Hematopoietic multipotent progenitor cell treated with erythropoietin and hydrocortisone succinate and interleukin-3 and kit ligand, for 8 days (in vitro differentiated cells): ENCODE results near the gene ARHGEF7.
A peak's percentile ranks its signal among the peaks of the same experiment; 100 is the strongest.

ENCODE experiments used
- DNase-seq: peaks from one replicate; pipeline ENCODE4 v3.0.0-alpha.2; 2015

The ARHGEF7 gene

DNA sequence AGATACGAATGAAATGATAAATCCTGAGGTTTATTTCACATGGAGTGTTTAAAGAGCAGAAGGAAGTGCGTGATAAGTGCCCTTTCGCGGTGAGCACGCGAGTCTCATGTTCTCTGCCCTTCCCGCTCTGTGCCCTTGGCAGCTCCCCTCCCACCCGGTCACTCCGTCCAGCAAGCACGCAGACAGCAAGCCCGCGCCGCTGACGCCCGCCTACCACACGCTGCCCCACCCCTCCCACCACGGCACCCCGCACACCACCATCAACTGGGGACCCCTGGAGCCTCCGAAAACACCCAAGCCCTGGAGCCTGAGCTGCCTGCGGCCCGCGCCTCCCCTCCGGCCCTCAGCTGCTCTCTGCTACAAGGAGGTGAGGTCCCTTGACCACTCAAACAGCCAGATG, 167.9 kb downstream of the ARHGEF7 start:
- DNase-seq: no peak

DNA sequence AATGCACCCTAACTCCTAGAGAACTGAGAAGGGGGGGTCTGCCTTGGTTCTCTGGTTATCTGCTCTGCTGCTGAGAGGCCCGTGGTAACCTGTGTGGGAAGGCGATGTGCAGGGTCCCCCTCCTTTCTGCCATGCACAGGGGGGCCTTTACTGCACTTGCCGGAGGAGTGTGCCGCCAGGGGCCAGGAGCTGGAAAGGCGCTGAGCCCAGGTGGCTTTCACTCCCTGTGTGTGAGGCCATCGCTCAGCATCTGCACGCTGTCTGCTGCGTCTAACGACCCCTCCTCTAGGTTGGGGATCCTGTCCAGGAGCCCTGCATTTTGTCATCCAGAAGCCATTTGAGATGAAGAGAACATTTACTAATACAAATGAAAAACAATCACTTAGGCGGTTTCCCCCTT, 168.3 kb downstream of the ARHGEF7 start:
- DNase-seq: no peak

DNA sequence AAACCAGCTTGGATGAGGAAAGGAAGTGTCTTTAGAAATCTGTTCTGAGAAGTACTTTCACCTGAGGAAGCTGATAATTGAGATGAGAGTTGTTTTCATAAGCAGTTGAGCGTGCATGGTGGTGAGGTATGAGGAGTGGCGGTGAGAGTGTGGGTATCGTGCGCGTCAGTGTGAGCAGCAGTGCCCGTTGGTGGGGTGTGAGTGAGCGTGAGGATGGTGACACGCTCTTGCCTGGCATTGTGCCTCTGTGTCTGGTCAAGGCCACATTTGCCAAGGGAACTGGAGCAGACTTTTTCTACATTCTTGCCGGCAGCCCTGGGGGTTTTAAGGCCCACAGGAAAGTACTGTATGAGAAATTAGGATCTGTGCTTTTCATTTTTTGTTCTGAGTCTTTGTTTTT, 168.9 kb downstream of the ARHGEF7 start:
- no peak for DNase-seq

DNA sequence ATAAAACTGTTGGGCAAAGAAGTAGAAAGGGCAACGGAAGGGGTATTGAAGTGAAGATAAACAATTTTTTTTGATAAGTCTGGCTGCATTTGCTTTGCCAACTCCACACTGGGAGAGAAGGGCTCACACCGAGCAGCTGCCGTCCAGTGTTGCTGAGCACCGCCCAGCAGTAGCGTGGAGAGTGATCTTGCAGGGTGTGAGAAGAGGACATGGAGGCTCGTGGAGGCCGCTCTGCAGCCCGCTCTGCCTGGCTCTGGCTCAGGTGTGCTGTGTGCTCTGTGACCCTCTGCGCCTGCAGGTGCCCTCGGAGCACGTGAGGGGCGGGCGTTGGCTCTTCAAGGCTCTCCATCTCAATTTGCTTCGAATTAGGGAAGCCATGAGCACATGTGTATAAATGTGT, 169.5 kb downstream of the ARHGEF7 start:
- no peak for DNase-seq

DNA sequence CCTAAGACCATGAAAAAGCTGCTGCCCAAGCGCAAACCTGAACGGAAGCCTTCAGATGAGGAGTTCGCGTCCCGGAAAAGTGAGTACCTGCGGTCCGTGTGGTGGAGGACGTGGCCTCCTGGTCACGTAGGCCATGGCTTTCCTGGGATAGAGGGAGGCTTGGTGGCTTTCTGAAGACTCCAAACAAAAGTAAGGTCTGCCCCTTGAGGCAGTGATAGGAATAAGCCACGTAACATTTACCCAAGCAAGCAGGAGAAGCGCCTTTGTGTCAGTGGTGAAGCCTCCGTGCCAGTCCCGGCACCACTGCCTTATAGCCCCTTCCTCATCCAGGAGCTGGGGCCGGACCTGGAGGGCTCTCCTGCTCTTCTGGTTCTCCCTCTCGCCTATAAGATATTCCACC, 171.1 kb downstream of the ARHGEF7 start:
- no peak for DNase-seq

DNA sequence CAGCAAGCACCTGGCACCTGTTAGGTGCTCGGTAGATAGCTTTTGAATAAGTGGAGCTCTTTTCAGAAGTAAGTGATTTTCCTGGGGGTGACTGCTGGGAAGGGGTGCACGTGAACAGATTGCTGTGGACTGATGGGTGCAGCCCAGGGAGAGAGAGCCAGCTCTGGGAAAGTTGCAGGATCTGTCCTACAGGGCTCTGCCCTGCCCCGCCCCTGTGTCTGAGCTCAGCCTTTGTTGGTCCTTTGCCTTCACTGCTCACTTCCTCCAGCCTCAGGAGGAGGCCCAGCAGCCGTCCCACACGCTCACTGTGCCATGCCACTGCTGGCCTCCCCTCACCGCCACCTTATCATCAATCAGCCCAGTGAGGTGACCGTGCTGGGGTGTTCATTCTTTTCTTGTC, 171.6 kb downstream of the ARHGEF7 start:
- DNase-seq: no peak

DNA sequence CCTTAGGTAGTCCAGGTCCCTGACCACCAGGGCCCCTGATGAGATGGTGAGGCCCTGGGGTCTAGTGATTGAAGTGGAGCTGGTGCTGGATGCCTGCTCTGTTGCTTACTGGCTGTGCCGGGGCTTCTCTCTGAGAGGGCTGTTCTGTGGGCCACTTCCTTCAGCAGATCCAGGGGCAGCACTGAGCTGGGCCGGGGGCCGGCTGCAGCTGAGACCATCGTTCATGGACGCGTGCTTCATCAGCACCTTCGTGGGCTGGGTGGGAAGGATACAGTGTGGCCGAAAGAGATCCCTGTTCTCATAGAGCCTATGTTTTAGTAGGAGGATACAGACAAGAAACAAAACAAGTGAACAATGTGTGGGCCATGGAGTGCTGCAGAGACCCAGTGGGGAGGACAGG, 172.1 kb downstream of the ARHGEF7 start:
- no peak for DNase-seq

DNA sequence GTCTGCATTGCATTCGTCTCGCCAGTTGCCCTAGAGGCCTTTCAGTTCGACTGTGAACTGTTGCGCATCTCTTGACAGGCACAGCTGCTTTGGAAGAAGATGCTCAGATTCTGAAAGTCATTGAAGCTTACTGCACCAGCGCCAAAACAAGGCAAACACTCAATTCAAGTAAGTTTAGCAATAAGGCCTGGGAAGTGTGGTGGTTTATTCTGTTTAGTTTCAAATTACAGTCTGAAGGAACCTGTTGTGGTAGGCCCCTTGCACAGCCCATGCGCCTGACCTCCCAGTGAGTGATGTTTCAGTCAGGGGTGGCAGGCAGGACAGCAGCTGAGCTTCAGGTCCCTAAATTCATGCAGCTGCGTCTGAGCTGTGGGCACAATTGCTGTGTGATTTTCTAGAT, 173.2 kb downstream of the ARHGEF7 start:
- DNase-seq: no peak

DNA sequence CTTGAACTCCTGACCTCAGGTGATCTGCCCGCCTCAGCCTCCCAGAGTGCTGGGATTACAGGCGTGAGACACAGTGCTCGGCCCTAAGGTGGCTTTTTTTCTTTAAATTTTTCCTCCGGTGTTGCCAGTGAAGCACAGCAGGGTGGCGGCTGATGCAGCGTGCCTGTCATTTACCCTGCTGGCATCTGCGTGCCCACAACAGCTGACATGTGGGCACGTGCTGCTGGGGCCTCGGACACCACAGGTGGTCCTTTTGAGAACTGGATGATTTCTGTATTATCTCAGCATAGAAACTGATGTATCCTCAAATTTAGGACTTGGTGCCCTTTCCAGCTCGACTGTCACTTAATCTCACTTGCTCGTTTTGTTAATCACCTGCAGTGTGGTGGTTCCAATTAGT, 174.1 kb downstream of the ARHGEF7 start:
- DNase-seq: no peak

DNA sequence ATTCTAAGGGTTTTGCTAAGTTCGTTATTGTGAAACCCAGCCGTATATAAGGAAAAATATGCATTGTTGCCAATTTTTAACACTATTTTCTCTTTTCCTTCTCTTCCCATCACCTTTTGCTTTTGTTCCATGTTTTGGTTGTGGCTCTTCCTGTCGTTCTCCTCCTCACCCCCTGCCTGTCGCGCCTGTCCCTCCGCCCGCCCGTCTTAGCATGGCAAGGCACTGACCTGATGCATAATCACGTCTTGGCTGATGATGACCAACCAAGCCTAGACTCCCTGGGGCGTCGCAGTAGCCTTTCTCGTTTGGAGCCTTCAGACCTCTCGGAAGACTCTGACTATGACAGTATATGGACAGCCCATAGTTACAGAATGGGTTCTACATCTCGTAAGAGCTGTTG, 176.8 kb downstream of the ARHGEF7 start:
- no peak for DNase-seq

DNA sequence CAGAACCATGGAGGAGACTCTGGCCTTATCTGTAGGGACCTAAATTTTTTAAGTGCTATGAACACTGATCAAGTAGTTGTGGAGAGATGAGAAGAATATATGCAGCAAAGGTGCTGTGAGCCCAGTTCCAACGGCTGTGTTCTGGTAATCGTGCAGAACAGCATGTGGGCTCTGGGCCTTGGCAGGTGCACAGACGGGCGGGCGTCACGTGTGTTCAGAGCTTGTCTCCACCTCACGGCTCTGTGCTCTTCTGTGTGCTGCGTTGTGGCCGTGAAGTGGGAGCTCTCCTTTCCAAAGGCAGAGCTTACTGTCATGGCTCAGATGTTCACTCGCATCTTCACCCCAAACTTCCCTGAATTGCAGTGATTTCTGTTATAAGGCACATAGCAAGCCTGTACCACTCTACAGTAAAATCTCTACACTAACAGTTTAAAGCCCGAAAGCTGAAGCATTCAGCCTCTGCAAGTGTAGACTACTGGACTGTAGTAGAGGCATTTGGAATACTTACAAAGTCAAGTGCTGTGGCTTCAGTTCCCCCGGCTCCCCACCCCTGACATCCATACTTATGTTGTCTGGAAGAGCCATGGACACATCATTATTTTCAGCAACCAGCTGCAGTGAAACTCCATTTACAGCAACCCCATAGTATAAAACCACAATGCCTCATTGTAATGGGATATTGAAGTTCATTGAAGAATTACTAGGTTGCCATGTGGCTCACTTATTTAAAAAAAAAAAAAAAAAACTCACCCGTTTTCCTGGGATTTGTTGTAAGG, 177.8 kb downstream of the ARHGEF7 start:
- DNase-seq: no peak

DNA sequence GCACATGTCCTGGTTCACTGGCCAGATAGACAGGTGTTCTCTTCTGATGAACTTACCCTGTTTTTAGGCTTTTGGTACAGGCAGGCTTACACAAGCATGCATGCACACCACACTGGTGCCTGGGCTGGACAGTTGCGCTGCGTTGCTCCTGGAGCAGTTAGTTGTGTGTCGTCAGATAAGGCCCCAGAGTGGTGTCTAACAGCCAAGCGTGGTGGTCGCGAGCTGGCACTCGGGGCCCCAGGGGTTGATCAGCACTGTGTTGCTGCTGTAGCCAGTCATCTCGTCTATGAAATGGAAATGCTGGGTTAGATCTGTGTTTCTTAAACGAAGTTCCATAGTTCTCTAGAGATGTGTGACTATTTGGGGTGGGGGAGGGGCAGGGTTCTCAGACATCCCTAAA, 180.8 kb downstream of the ARHGEF7 start:
- DNase-seq: peak; percentile 35

DNA sequence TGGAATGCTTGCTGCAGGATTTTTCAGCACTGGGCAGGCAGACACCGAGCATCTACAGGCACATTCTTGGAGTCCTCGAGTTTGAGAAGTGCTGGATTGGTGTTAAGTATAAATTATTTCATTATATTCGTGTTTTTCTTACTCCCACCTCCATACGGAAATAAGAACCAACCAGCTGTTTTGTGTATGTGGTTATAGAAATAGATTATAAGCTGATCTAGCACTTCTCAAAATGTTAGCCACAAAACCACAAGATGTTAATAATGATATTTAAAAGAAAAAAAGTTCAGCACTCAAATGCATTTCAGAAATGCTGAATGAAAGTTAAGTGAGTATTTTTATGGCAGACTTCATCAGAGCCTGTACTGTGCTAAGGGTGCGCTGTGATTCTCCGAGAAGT, 181.3 kb downstream of the ARHGEF7 start:
- DNase-seq: no peak

DNA sequence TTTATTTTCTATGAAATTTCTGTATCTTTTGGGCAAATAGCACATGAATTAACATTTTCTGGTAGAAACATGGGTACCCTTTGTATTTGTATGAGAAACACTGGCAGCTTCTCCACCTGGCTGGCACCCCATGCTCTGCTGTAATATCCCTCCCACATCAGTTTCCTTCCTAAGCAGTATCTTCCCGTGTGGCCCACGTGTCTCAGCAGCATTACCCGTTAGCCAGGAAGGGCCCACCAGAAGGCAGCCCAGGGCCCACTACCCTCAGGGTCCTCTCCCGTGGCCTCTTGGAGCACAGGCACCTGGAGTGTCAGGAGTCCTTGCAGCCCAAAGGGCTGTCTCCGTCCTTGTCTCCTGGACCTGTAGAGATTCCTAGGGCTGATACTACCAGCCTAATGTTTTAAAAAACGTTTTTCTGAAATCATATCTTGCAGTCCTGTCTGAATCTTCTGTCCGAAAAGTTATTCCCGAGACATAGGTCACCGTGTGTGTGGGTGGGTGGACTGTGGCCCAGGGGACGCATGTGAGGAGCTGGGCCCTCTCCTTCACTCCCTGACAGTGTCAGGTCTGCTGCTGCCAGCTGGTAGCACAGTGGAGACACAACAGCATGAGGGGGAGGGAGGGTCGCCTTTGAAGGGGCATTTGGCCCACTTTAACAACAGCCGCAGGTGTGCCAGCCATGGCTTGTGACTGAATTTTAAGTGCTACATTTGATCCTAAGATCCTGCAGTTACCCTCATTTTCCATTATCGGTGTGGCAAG, 183.3 kb downstream of the ARHGEF7 start:
- no peak for DNase-seq

DNA sequence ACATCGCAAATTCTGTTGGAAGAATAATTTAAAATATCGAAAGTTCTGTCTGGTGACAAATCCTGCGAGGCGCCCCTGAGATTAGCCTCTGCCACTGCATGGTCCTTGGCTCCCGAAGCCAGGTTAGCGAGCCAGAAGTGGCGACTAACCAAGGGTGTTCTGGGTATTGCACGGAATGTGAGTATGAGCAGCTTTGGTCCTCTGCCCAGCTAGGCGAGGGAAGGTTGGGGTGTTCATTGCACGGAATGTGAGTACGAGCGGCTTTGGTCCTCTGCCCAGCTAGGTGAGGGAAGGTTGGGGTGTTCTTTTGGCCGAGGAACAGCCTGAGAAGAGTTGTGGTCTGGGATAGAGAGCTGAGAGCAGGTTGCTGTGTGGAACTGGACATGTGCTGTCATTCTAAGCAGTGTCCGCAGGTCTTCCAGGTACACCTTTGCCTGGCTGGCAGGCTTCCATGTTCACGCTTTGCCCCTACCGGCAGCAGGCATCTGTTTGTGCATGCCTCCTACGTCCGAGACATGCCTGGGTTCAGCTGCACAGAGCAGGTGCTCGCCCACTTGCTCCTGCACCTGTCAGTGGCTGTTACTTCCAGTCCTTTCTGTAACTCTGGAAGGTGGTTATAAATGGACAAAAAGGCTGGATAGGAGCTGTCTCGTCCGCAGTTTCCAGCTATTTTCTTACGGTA, 187.1 kb downstream of the ARHGEF7 start:
- DNase-seq: no peak

DNA sequence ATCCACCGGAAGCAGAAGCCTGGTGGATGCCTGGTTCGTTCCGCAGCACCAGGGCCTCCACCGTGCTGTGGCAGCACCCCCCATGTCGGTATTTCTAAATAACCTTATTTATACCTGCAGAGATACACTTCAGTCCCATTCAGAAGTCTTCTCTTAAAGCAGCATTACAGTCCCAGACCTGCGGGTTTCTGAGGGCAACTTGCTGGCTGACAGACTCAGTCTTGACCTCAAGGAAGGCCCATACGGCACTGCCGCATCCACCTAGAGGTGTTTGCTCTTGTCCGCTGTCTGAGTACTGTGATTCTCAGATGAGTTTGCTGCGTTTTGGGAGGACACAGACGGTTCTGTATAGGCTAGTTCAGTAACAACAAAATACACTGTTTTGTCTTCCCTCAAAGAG, 188.4 kb downstream of the ARHGEF7 start:
- no peak for DNase-seq

DNA sequence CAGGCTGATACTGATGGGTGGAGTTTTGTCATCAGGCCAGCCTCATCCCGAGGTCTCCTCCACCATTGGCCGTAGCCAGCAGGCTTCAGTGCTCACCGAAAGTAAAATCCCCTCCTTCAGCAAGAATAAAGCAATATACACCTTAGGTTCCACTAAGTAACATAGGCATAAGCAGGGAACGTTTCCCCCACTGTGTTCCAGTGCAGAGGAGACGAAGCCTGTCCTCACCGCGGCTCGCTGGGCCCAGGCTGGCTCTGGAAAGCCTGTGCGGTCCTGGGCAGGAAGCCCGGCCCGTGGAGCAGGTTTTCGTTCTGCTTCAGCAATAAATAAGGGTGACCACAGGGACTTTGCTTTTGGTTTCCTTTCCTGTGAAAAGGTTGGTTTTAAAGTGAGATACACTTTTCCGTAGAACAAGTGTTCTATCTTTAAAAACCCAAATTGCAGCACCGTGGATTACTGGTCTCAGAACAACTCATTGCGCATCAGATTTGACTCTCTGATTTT, 189.0 kb downstream of the ARHGEF7 start:
- DNase-seq: no peak

DNA sequence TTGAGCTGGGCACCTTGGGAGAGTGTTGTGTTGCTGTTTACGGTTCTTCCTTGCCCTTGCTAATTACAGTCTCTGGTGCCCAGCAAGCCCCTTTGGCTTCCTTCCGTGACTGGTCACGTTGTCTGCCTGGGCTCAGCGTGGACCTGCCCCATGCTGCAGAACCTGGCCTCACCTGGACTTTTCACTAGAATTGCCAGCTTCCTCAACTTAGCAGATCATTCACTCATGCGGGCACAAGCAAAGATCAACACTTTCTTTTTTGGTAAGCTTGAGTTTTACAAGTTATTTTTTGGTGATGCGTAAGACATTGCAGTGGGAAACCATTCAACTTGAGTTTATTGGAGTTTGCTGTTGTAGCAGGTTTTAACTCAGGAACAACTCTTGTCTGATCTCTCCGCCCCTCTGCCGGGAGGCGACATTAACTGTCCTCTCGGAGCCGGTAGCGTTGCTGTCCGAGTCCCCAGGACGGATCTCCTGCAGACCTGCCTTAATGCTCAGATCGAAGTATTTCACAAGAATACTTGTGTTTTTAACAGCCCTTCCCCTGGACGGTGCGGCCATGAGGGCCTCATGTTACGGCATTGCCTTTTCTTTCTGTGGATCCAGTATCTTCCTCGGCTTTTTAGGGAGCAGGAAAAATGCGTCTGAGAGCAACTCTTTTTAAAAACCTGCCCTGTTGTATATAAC, 189.6 kb downstream of the ARHGEF7 start:
- DNase-seq: no peak

DNA sequence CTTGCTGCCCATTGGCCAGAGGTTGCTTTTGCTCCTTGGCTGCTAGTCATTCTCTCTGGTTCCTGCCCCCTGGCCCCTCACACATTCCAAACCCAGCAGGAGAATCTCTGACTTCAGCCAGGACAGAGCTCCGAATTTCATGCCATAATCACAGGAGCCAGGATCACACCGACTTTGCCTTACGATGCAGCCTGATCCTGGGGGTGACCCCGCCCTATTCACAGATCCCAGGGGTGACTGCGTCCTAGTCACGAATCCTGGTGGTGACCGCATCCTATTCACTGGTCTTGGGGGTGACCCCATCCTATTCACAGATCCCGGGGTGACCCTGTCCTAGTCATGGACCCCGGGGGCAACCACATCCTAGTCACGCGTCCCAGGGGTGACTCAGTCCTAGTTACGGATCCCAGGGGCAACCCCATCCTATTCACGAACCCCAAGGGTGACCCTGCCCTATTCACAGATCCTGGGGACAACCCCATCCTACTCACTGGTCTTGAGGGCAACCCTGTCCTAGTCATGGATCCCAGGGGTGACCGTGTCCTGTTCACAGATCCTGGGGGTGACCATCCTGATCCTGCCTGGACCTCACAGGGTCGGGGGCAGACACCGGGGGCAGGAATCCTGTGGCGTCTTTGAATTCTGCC, 198.0 kb downstream of the ARHGEF7 start:
- no peak for DNase-seq

DNA sequence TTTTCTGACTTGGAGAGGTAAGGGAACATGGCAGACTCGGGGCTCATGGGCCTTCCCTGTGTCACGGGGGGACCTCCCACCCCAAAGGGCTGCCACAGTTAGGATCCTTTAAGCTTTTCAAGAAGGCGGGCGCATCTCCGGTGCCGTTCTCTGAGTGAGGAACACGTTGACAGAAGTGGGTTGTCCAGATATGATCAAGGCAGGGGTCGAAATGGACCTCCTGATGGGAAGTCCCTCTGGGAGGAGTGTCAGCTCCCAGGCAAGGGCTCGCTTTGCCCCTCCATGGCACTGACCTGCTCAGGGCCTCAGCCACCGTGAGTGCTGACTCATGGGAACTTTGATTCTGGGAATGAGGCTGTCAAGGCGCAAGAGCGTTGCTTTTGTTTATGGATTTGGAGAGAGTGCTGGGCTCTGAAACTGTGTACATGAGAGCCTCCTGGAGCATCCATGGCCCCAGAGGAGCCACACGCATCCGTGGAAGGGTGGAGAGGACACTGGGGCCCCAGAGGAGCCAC, 198.9 kb downstream of the ARHGEF7 start:
- no peak for DNase-seq

DNA sequence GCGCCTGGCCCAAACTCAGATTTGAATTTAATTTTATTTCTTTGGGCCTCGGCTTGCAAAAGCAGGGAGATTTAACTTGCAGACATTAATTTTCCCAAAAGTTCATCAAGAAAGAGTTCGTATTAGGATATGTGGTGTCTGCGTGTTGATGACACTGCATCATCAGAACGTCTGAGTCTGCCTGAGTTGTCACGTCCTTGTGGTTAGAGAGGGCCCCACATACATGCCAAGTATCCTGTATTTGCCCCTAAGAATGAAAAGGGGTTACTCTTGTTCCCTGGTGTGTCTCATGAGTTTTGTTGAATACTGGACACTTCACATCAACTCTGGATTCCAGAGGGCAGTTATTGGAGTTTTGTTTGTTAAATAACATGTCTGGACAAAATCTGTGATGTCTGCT, 199.7 kb downstream of the ARHGEF7 start:
- no peak for DNase-seq

DNA sequence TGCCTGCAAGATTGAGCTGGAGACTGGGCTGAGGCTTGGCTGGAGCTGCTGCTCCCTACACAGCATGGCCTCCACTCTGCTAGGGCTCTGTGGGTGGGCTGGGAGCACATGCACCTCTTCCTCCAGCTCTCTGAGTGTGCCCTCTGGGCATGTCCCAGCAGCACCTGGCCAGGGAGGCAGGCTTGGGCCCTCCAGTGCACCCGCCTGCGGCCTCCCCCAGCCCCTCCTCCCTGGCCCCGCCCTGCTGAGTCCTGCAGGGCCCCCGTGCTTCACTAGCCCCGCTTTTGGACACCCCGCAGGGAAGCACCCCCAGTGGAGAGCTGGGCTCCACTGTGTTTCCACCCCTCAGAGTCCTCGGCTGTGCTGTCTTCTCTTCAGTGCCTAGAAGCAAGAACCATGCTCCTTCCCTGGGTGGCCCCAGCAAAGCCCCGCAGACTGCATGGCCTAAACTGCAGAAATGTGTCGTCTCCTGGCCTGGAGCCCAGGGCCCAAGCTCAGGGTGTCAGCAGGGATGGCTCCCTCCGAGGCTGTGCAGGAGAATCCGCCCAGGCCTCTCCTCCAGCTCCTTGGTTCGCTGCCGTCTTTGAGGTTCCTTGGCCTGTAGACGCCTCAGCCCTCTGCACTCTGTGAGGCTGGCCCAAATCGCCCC, 200.4 kb downstream of the ARHGEF7 start:
- no peak for DNase-seq
